ENCODE data around the gene LUC7L3. TPM values are rescaled to one million over a fixed set of nuclear protein-coding genes. Genes with fewer than 3 reads are reported as not detected.

The LUC7L3 gene
- polyA plus RNA-seq, 2 donors: 46.6 to 80.7 TPM

- WGBS, 2 donors: 70 to 83% methylated on average over 7 of the region's 7 CpGs
- H3K9me3 ChIP-seq (ENCODE audit: control insufficient read depth in 2 of 2, insufficient read depth in 1 of 2, low read depth in 1 of 2, low read length in 1 of 2): no peaks in the 10 kb centered on the region
- no peak overlapping the region for H3K4me3 ChIP-seq (ENCODE audit: low read depth in 1 of 2, low read length in 2 of 2)
These were observed 47.6 kb downstream of the LUC7L3 start for GRCh38 chr17:50767030-50767429.

GRCh38 chr17:50767446-50767845 is 48.0 kb downstream of the LUC7L3 start, which contains the start of gene ANKRD40CL:
TSS of gene ANKRD40CL (minus strand) at chr17:50767518. CDS start at chr17:50766913, 605 bp downstream.
- no peaks in the 10 kb centered on the region for H3K9me3 ChIP-seq (ENCODE audit: control insufficient read depth in 2 of 2, insufficient read depth in 1 of 2, low read depth in 1 of 2, low read length in 1 of 2)
- 78 to 89% methylated on average over 9 of the region's 9 CpGs for WGBS, 2 donors
- no peak within 1 kb of the TSS for H3K4me3 ChIP-seq (ENCODE audit: low read depth in 1 of 2, low read length in 2 of 2)
- H3K36me3 ChIP-seq (ENCODE audit: control insufficient read depth in 2 of 2, insufficient read depth in 2 of 2, low read length in 1 of 2): no peaks in the 10 kb centered on the region
- no peaks in the 10 kb centered on the region for H3K27me3 ChIP-seq (ENCODE audit: control insufficient read depth in 1 of 2, insufficient read depth in 2 of 2, low read length in 2 of 2)
- peaks cover 0 to 6% of the 10 kb centered on the region in 2 donors for H3K4me1 ChIP-seq (ENCODE audit: control insufficient read depth in 2 of 2, insufficient read depth in 2 of 2, low read length in 1 of 2)
- H3K27ac ChIP-seq (ENCODE audit: low read depth in 2 of 2, low read length in 1 of 2): peak within 1 kb of the TSS; percentile 39 to 41

More at GRCh38 chr17:50767030-50767429, 47.6 kb downstream of the LUC7L3 start:
- peaks cover 0 to 6% of the 10 kb centered on the region in 2 donors for H3K4me1 ChIP-seq (ENCODE audit: control insufficient read depth in 2 of 2, insufficient read depth in 2 of 2, low read length in 1 of 2)
- H3K27me3 ChIP-seq (ENCODE audit: control insufficient read depth in 1 of 2, insufficient read depth in 2 of 2, low read length in 2 of 2): no peaks in the 10 kb centered on the region
- H3K27ac ChIP-seq (ENCODE audit: low read depth in 2 of 2, low read length in 1 of 2): no peak overlapping the region
- H3K36me3 ChIP-seq (ENCODE audit: control insufficient read depth in 2 of 2, insufficient read depth in 2 of 2, low read length in 1 of 2): no peaks in the 10 kb centered on the region

GRCh38 chr17:50768346-50768761 is 49.0 kb downstream of the LUC7L3 start:
- Histone ChIP-seq H3K9me3 (ENCODE audit: control insufficient read depth in 2 of 2, insufficient read depth in 1 of 2, low read depth in 1 of 2, low read length in 1 of 2) (no peaks in the 10 kb centered on the region), H3K4me1 (ENCODE audit: control insufficient read depth in 2 of 2, insufficient read depth in 2 of 2, low read length in 1 of 2) (peaks cover 0 to 6% of the 10 kb centered on the region in 2 donors), H3K27ac (ENCODE audit: low read depth in 2 of 2, low read length in 1 of 2) (peak overlapping the region; percentile 39 to 41), H3K27me3 (ENCODE audit: control insufficient read depth in 1 of 2, insufficient read depth in 2 of 2, low read length in 2 of 2) (no peaks in the 10 kb centered on the region), H3K4me3 (ENCODE audit: low read depth in 1 of 2, low read length in 2 of 2) (no peak overlapping the region), H3K36me3 (ENCODE audit: control insufficient read depth in 2 of 2, insufficient read depth in 2 of 2, low read length in 1 of 2) (no peaks in the 10 kb centered on the region)
- WGBS, 2 donors: 37 to 46% methylated on average over 7 of the region's 7 CpGs

GRCh38 chr17:50769884-50770283 is 50.5 kb downstream of the LUC7L3 start:
- H3K4me1 ChIP-seq (ENCODE audit: control insufficient read depth in 2 of 2, insufficient read depth in 2 of 2, low read length in 1 of 2): peaks cover 0 to 6% of the 10 kb centered on the region in 2 donors
- no peak overlapping the region for H3K27ac ChIP-seq (ENCODE audit: low read depth in 2 of 2, low read length in 1 of 2)
- H3K27me3 ChIP-seq (ENCODE audit: control insufficient read depth in 1 of 2, insufficient read depth in 2 of 2, low read length in 2 of 2): no peaks in the 10 kb centered on the region
- no peaks in the 10 kb centered on the region for H3K9me3 ChIP-seq (ENCODE audit: control insufficient read depth in 2 of 2, insufficient read depth in 1 of 2, low read depth in 1 of 2, low read length in 1 of 2)
- WGBS, 2 donors: 84 to 85% methylated on average over 8 of the region's 8 CpGs
- no peaks in the 10 kb centered on the region for H3K36me3 ChIP-seq (ENCODE audit: control insufficient read depth in 2 of 2, insufficient read depth in 2 of 2, low read length in 1 of 2)
- no peak overlapping the region for H3K4me3 ChIP-seq (ENCODE audit: low read depth in 1 of 2, low read length in 2 of 2)

GRCh38 chr17:50770346-50770745 is 50.9 kb downstream of the LUC7L3 start:
- Histone ChIP-seq H3K27me3 (ENCODE audit: control insufficient read depth in 1 of 2, insufficient read depth in 2 of 2, low read length in 2 of 2) (no peaks in the 10 kb centered on the region), H3K4me1 (ENCODE audit: control insufficient read depth in 2 of 2, insufficient read depth in 2 of 2, low read length in 1 of 2) (peaks cover 0 to 6% of the 10 kb centered on the region in 2 donors), H3K4me3 (ENCODE audit: low read depth in 1 of 2, low read length in 2 of 2) (no peak overlapping the region), H3K9me3 (ENCODE audit: control insufficient read depth in 2 of 2, insufficient read depth in 1 of 2, low read depth in 1 of 2, low read length in 1 of 2) (no peaks in the 10 kb centered on the region), H3K36me3 (ENCODE audit: control insufficient read depth in 2 of 2, insufficient read depth in 2 of 2, low read length in 1 of 2) (no peaks in the 10 kb centered on the region), H3K27ac (ENCODE audit: low read depth in 2 of 2, low read length in 1 of 2) (no peak overlapping the region)
- 92 to 94% methylated on average over 2 of the region's 2 CpGs for WGBS, 2 donors

GRCh38 chr17:50771991-50772785 is 52.8 kb downstream of the LUC7L3 start:
- 74 to 77% methylated on average over 15 of the region's 15 CpGs for WGBS, 2 donors
- Histone ChIP-seq H3K36me3 (ENCODE audit: control insufficient read depth in 2 of 2, insufficient read depth in 2 of 2, low read length in 1 of 2) (no peaks in the 10 kb centered on the region), H3K27ac (ENCODE audit: low read depth in 2 of 2, low read length in 1 of 2) (no peak overlapping the region), H3K27me3 (ENCODE audit: control insufficient read depth in 1 of 2, insufficient read depth in 2 of 2, low read length in 2 of 2) (no peaks in the 10 kb centered on the region), H3K4me1 (ENCODE audit: control insufficient read depth in 2 of 2, insufficient read depth in 2 of 2, low read length in 1 of 2) (peaks cover 0 to 3% of the 10 kb centered on the region in 2 donors), H3K9me3 (ENCODE audit: control insufficient read depth in 2 of 2, insufficient read depth in 1 of 2, low read depth in 1 of 2, low read length in 1 of 2) (no peaks in the 10 kb centered on the region), H3K4me3 (ENCODE audit: low read depth in 1 of 2, low read length in 2 of 2) (no peak overlapping the region)

GRCh38 chr17:50774225-50774803 is 54.9 kb downstream of the LUC7L3 start:
- Histone ChIP-seq H3K4me3 (ENCODE audit: low read depth in 1 of 2, low read length in 2 of 2) (no peak overlapping the region), H3K27me3 (ENCODE audit: control insufficient read depth in 1 of 2, insufficient read depth in 2 of 2, low read length in 2 of 2) (no peaks in the 10 kb centered on the region), H3K9me3 (ENCODE audit: control insufficient read depth in 2 of 2, insufficient read depth in 1 of 2, low read depth in 1 of 2, low read length in 1 of 2) (no peaks in the 10 kb centered on the region), H3K4me1 (ENCODE audit: control insufficient read depth in 2 of 2, insufficient read depth in 2 of 2, low read length in 1 of 2) (no peaks in the 10 kb centered on the region), H3K27ac (ENCODE audit: low read depth in 2 of 2, low read length in 1 of 2) (no peak overlapping the region), H3K36me3 (ENCODE audit: control insufficient read depth in 2 of 2, insufficient read depth in 2 of 2, low read length in 1 of 2) (no peaks in the 10 kb centered on the region)
- WGBS, 2 donors: 84 to 86% methylated on average over 7 of the region's 7 CpGs

- no peaks in the 10 kb centered on the region for H3K36me3 ChIP-seq (ENCODE audit: control insufficient read depth in 2 of 2, insufficient read depth in 2 of 2, low read length in 1 of 2)
- H3K27ac ChIP-seq (ENCODE audit: low read depth in 2 of 2, low read length in 1 of 2): no peak overlapping the region
- H3K27me3 ChIP-seq (ENCODE audit: control insufficient read depth in 1 of 2, insufficient read depth in 2 of 2, low read length in 2 of 2): no peaks in the 10 kb centered on the region
- H3K9me3 ChIP-seq (ENCODE audit: control insufficient read depth in 2 of 2, insufficient read depth in 1 of 2, low read depth in 1 of 2, low read length in 1 of 2): no peaks in the 10 kb centered on the region
- WGBS, 2 donors: 96% methylated on average over 3 of the region's 3 CpGs
- H3K4me3 ChIP-seq (ENCODE audit: low read depth in 1 of 2, low read length in 2 of 2): no peak overlapping the region
- H3K4me1 ChIP-seq (ENCODE audit: control insufficient read depth in 2 of 2, insufficient read depth in 2 of 2, low read length in 1 of 2): no peaks in the 10 kb centered on the region
These were observed 56.5 kb downstream of the LUC7L3 start for GRCh38 chr17:50775926-50776325.

GRCh38 chr17:50778471-50778870 is 59.1 kb downstream of the LUC7L3 start:
- 89 to 90% methylated on average over 8 of the region's 8 CpGs for WGBS, 2 donors
- Histone ChIP-seq H3K27ac (ENCODE audit: low read depth in 2 of 2, low read length in 1 of 2) (no peak overlapping the region), H3K4me1 (ENCODE audit: control insufficient read depth in 2 of 2, insufficient read depth in 2 of 2, low read length in 1 of 2) (no peaks in the 10 kb centered on the region), H3K36me3 (ENCODE audit: control insufficient read depth in 2 of 2, insufficient read depth in 2 of 2, low read length in 1 of 2) (no peaks in the 10 kb centered on the region), H3K9me3 (ENCODE audit: control insufficient read depth in 2 of 2, insufficient read depth in 1 of 2, low read depth in 1 of 2, low read length in 1 of 2) (no peaks in the 10 kb centered on the region), H3K4me3 (ENCODE audit: low read depth in 1 of 2, low read length in 2 of 2) (no peak overlapping the region), H3K27me3 (ENCODE audit: control insufficient read depth in 1 of 2, insufficient read depth in 2 of 2, low read length in 2 of 2) (no peaks in the 10 kb centered on the region)
